ENCODE measurements around the gene TMEM209.
"Not testable (repeated sequence)": the region's sequence is repeated elsewhere in the genome, so short reads cannot be mapped to it uniquely, and the experiment has no call there.

Gene TMEM209

DNA sequence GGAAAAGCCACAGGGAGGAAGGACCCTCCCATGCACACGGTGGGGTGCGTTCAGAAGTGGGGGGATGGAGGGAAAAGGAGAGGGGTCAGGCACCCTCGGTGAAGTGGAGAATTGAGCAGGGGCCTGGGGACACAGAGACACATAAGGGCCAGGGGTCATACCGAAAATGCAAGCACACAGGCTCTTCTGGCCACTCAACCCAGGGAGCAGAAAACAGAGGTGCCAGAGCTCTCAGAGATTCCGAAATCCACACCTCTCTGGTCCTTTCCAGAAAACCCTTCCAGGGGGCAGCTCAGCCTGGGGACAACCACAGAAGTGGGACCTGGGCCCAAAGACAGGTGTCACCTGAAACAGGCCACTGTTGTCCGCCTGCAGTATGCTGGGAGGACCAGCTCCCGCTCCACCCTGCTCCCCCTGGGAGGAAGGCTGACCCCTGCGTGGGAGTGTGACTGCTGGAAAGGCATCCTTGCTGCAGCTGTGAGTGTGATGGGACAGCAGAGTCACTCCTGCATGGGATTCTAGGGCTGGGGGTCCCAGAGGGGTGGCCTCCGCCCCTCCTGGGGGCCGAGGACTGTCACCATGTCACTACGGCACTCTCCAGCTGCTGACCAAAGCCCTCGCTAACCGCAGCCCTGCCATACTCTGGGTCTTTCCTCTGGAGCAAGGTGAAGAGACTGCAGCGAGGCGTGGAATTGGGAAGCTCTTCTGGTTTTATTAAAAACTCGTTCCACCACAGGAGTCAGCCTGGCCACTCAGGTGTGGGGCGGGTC lies 63.1 kb downstream of the TMEM209 start:
- no peak for DNase-seq

- DNase-seq = peak in 2 of 3 donors; percentile 17 to 53
These were observed 63.9 kb downstream of the TMEM209 start for GRCh38 chr7:130141161-130141883.

DNA sequence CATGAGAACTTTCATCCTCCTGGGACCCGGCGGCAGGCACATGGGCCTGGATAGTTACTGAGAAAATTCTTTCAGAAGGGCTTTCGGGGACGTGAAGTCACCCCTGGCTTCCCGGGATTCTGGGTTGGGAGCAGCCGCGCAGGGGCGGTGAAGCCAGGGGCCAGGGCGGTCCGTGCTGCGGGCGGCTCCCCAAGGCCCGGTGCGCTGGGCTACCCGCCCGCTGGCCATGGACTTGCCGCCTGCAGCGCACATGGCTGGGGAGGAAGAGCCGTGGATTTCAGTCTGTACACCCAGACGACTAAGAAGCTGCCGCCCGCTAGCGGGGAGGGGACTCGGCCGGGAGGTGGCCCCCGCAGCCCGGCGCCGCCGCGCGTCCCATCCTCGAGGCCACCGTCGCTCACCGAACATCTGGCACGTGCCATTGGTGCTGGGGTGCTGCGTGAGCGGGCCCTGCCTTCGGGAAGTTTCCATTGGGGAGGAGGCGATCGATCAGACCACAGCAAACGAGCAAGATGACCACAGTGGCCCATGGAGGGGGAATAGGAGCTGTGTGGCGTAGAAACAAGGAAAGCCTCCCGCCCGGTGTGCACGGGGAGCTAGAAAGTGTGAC lies 64.5 kb downstream of the TMEM209 start:
- no peak for DNase-seq

GRCh38 chr7:130139193-130139960 lies 65.8 kb downstream of the TMEM209 start:
- no peak for DNase-seq

DNA sequence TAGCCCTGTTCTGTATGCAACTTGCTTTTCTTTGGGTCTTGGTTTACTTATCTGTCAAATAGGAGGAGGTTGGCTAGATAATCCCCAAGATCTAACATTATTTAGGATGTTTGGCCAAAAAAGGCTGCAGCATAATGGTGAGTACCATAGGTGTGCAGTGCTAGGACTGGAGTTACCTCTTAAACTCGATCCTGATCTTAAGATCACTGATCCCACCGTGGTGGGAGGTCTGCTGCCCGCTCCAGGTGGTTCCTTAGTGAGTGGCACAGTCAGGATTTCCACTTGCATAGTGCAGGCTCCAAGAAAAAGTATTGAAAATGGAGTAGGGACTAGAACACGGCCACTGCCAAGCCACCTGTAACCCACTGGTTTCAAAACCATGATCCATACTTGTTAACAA lies 68.0 kb downstream of the TMEM209 start:
- no peak for DNase-seq

DNA sequence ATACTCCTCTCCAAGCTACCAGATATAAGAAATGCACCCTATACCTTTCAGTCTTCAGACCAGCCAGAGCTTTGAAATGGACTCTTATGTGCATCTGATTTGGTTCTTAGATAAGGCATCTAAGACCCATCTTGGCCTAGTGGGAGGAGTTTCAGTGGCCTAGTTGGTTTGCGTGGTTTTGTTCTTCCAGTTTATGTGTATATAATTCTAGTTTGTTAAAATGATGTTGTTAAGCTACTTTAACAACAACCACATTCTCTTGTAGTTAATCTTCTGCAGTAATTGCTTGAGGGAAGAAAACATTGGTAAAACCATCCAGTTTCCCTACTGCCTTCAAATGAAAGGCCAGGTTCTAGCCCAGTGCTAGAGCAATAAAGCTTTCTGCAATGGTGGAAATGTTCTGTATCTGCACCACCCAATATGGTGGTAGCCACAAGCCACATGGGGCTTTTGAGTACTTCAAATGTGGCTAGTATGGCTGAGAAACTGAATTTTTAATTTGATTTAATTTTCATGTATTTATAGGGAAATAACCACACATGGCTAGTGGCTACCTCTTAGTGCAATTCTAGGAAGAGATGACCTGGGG lies 68.5 kb downstream of the TMEM209 start:
- DNase-seq = no peak

DNA sequence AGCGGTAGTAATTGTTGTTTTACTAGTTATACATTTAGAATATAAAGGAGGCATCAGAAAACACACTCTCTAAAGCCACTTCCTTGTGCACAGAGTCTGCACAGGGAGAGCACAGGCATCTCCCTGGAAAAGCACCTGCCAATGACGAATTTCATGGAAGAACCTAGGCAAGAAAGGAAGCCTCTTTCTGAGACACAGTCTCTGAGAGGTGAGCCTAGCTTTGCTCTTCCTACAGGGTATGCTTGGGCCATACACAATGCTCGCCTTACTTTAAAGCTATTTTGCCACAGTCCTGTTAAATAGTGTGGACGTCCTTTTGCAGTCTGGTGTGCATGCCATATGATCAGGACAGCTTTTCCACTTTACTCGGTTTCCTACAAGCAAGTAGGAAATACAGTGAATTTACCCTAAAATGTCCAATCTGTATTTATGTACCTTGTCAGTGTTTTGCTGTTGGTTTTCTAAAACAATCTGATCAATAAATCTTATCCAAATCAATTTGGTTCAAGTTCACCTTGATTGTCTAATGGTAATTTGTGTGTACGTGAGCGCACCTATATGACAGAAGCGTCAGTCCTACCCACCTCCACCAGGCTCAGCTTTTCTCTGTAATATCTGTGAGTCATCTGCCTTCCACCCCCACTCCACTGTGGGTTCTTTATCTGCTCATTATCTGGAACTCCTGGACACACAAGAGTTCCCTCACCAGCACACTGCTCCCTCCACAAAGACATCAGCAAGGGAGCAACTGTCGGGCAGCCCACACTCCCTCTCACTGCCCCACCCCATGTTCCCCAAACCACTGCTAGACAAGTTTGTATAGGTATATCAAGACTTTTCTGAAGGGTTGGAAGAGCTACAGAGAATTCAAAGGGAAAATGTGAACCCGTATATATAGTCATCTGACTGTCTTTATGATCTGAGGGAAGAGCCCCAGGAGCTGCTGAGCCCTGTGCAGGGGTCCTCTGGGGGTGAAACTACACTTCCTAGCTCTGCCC lies 69.7 kb downstream of the TMEM209 start:
- no peak for DNase-seq

- no peak for DNase-seq
These were observed 70.5 kb downstream of the TMEM209 start for GRCh38 chr7:130134726-130135125.

DNA sequence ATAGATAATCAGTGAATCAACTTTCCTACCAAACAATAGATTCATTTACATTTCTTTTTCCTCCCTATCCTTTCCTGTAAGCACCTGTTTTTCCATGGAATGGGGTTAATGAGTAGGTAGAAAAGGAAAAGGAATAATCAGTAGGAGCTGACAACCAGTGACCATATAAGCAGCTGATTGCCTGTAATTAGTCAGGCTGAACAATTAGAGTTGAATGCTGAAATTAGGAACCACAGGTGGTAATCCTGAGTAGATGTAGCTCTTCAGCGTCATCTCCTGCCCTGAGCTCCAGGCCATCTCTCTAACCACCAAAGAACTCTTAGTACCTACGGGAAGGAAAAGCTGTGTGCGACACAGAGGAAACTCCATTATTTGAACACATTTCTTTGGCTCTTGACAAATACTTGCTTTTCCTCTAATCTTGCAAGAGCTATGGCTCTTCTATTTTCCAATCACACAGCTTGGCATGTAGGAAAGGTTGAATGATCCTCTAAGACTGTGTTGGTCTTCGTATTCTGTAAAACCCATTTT lies 71.0 kb downstream of the TMEM209 start:
- DNase-seq = no peak

DNA sequence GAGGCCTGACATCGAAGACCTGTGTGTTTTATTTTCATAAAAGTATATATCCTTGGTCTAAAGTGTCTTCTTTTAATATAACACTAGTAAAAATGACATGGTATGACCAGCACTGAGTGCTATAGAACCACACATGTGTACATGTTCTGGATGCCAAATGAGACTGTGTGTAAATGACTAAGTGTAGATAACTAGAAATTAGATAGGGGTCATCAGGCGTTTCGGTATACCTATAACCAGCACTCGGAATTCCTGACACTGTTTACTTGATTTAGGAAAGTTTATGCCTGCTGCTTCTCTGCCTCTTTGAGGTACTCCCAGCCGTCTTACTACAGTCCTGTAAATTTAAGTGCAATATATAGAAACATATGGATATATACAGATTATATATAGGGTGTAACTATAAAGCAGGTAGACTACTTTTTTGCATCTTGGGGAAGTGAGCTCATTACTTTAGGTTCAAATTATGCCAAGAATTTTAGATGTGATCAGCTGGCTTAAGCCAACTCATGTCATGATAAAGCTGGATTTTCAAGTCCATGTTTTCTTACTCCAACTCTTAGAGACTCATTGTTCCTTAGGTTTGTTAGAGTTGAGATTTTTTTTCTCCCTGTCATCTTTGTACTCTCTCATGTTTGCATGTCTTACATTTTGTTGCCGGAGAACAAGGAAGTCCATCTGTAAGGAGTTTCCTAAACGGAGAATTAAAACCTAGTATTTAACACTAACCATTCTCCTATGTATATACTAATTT lies 72.0 kb downstream of the TMEM209 start:
- no peak for DNase-seq

DNA sequence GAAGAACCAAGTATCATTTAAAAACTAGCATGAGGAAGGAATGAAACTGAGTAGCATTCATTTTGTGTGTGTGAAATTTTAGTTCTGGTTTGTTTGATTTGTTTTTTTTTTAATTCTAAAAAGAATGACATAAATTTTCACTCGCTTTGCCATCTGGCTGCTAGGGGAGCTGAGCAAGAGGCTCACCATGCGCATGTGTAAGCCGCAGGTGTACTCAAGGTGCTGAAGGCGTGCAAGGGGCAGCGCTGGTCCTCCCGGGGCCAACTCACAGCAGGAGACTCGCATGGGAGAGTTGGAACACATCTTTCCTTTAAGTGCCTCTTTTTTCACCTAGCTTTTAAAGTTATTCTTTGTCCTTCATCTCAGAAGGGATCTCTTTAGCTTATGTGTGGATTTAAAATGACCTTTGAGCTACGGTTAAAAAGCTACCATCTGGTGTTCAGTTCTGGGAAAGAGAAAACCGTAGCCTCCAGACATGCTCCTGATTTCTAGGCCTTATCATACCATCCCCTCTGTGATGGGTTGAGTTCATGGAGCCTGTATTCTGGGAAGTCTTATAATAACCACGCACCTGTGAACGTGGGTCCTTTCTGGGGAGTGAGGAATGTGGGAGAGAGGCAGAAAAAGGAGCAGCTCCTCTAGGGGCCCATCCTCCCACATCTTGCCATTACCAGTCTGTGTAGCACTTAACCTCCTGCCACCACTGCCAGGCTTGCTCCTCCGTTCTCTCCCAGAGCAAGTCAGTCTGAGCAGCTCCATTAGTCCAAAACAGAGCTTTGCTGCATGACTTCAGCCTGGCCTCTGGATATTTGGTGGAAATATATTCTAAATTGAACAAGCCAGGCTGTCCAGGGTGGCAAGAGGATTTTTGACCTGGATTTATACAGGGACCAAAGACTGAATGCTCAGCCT lies 73.0 kb downstream of the TMEM209 start:
- DNase-seq = no peak

GRCh38 chr7:130131191-130131834 lies 73.9 kb downstream of the TMEM209 start:
- no peak for DNase-seq

- no peak for DNase-seq
These were observed 76.2 kb downstream of the TMEM209 start for GRCh38 chr7:130129011-130129411.

DNA sequence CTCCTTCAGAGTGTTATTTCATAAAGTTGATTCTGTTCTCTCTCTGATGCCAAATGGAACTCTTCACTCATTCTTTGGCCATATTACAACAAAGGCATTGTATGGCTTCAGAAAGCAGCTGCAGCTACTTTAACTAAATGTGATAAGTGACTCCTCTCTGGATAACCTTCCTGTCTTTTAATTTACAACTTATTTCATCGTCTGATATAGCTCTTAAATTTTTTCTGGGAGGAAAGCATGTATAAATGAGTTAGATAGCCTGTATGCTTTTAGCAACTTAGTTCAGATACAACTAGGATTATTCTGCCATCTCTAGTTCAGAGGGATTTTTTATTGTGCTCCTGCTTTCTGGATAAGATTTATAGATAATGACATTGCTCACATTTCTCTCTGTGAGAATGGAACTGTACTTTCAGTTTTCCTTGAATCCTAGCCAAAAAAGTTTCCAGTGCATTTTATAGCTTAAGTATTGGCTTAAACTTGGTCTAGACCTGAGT lies 77.3 kb downstream of the TMEM209 start:
- no peak for DNase-seq

- no peak for DNase-seq
These were observed 77.8 kb downstream of the TMEM209 start for GRCh38 chr7:130127404-130127803.

DNA sequence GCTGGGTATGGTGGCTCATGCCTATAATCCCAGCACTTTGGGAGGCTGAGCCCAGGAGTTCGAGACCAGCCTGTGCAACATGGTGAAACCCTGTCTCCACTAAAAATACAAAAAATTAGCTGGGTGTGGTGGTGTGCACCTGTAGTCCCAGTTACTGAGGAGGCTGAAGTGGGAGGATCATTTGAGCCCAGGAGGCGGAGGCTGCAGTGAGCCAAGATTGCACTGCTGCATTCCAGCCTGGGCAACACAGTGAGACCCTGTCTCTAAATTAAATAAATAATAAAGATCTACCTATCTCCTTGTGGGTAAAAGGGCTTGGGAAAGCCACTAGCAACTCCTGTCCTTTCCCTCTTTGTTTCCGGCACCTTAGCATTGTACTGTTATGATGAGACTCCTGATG lies 78.4 kb downstream of the TMEM209 start:
- DNase-seq = not testable (repeated sequence)

- DNase-seq = no peak
These were observed 80.5 kb downstream of the TMEM209 start for GRCh38 chr7:130124711-130125110.

- no peak for DNase-seq
These were observed 81.7 kb downstream of the TMEM209 start for GRCh38 chr7:130123501-130123900.

GRCh38 chr7:130118801-130119200 lies 86.4 kb downstream of the TMEM209 start:
- no peak for DNase-seq
